Natural killer cell treated with Interleukin-12 subunit alpha and Interleukin-12 subunit beta and Interleukin-15 and Interleukin-18, amount 100 ng/mL, for 72 hours (primary cell): ENCODE data around the gene ABO. TPM values are rescaled to one million over a fixed set of nuclear protein-coding genes. Genes with fewer than 3 reads are reported as not detected.

ENCODE experiments used
- ATAC-seq, 2 donors: fragments of 150-1000 bp; cut with Tn5 transposase in 1 of 2; sonication (Bioruptor Pico), chemical (Tn5 transposase) in 1 of 2; 2 replicates each; pipeline ENCODE4 v1.10.0; 2021
- DNase-seq: peaks from one replicate; pipeline ENCODE4 v3.0.0; 2022; ENCODE audit warnings: low spot score
- H3K27ac Mint-ChIP-seq, 2 donors: 1 replicate in 1 of 2; 2 replicates in 1 of 2; pipeline ENCODE4 v1.8.0; 2022; ENCODE audit warnings: mixed read lengths in 2 of 2, mild to moderate bottlenecking in 1 of 2, moderate library complexity in 1 of 2
- H3K27me3 Mint-ChIP-seq, 2 donors: 1 replicate in 1 of 2; 2 replicates in 1 of 2; pipeline ENCODE4 v1.8.0; 2022; ENCODE audit warnings: mixed read lengths in 2 of 2
- H3K36me3 Mint-ChIP-seq: one replicate; pipeline ENCODE4 v1.8.0; 2022; ENCODE audit warnings: mixed read lengths
- H3K4me1 Mint-ChIP-seq, 2 donors: 1 replicate in 1 of 2; 2 replicates in 1 of 2; pipeline ENCODE4 v1.8.0; 2022; ENCODE audit warnings: low read depth in 2 of 2, mixed read lengths in 2 of 2, mild to moderate bottlenecking in 1 of 2
- H3K4me3 Mint-ChIP-seq: one replicate; pipeline ENCODE4 v1.8.0; 2022; ENCODE audit warnings: mixed read lengths
- H3K9me3 Mint-ChIP-seq: 2 replicates; pipeline ENCODE4 v1.8.0; 2022; ENCODE audit warnings: mixed read lengths
- total RNA-seq, 2 donors: library from RNA; stranded (reverse); gene quantifications; one replicate each; pipeline ENCODE4 v1.2.3, GENCODE V29; 2022

ABO gene
- total RNA-seq, 2 donors from 2014 or later, result 0.25 to 0.69 TPM

- peaks cover 4 to 5% of the 10 kb centered on the region in 2 donors for H3K4me1 Mint-ChIP-seq
- no peaks in the 10 kb centered on the region for H3K9me3 Mint-ChIP-seq
- H3K36me3 Mint-ChIP-seq, result no peaks in the 10 kb centered on the region
- peaks cover 18 to 54% of the 10 kb centered on the region in 2 donors for H3K27me3 Mint-ChIP-seq
- H3K4me3 Mint-ChIP-seq, result no peak overlapping the region
- ATAC-seq (no peak), DNase-seq (no peak)
- H3K27ac Mint-ChIP-seq, result no peak overlapping the region
Measured at GRCh38 chr9:133268335-133269056, 6.5 kb downstream of the ABO start.

- Mint-ChIP-seq H3K9me3 (no peaks in the 10 kb centered on the region), H3K4me1 (no peaks in the 10 kb centered on the region), H3K4me3 (no peak overlapping the region), H3K36me3 (no peaks in the 10 kb centered on the region), H3K27me3 (peaks cover 3 to 26% of the 10 kb centered on the region in 2 donors), H3K27ac (no peak overlapping the region)
- no peak for ATAC-seq
- no peak for DNase-seq
Measured at GRCh38 chr9:133264235-133264764, 10.7 kb downstream of the ABO start.

DNA sequence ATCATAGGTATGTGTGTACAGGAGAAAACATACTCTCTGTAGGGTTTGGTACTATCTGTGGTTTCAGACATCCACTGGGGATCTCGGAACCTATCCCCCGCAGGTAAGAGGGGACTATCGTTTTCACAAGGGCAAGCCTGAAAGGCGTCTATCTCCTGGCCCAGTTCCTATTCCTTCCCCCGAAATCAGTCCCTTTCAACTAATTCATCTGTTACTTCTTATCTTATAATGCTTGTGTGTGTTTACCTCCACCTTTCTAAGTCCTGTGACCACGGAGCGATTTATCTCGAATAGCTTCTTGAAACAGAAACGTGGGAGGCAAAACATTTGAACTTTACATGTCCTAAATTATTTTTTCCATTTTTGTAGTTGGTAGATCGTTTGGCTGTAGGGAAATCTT, 11.4 kb downstream of the ABO start:
- no peaks in the 10 kb centered on the region for H3K36me3 Mint-ChIP-seq
- DNase-seq (no peak), ATAC-seq (no peak)
- no peaks in the 10 kb centered on the region for H3K4me1 Mint-ChIP-seq
- H3K9me3 Mint-ChIP-seq, result no peaks in the 10 kb centered on the region
- H3K27me3 Mint-ChIP-seq, result peaks cover 3 to 25% of the 10 kb centered on the region in 2 donors
- H3K4me3 Mint-ChIP-seq, result no peak overlapping the region
- no peak overlapping the region for H3K27ac Mint-ChIP-seq

DNA sequence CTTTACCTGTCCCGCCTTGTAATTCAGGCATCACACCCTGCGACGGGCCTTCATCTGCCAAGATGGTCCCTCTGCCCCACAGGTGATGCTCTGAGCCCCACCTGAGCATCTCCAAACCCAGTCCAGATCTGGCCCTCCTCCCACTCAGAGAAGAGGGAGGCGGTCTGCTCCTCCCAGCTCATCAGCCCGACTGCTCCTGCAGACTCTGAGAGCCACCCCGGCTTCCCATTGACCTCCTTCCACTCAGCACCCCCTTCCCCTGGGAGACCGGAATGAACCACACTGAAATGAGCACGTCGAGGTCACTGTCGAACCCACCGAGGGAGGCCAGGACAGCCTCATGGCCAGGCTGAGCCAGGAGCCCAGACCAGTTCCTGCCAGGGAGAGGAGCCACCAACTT, 12.8 kb downstream of the ABO start:
- no peaks in the 10 kb centered on the region for H3K4me1 Mint-ChIP-seq
- ATAC-seq (no peak), DNase-seq (no peak)
- no peaks in the 10 kb centered on the region for H3K9me3 Mint-ChIP-seq
- H3K36me3 Mint-ChIP-seq, result no peaks in the 10 kb centered on the region
- peaks cover 0 to 18% of the 10 kb centered on the region in 2 donors for H3K27me3 Mint-ChIP-seq
- no peak overlapping the region for H3K27ac Mint-ChIP-seq
- no peak overlapping the region for H3K4me3 Mint-ChIP-seq

DNA sequence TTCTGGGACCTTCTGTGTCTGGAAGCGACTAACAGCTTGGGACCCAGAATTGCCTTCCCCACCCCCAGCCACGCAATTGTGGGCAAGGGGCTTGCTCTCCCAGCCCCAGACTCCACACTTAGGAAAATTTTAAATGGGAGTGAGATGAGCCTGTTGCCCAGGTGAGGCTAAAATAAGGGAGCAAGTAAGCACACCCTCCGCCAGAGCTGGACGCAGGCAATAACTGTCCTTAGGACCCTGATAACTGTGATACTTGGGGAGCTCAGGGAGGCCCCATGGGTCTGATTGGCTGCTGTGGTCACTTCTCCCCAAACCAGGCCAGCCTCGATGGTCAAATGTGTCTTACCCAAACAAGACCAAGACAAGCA, 13.3 kb downstream of the ABO start:
- no peak for ATAC-seq
- H3K9me3 Mint-ChIP-seq, result no peaks in the 10 kb centered on the region
- peaks cover 0 to 13% of the 10 kb centered on the region in 2 donors for H3K27me3 Mint-ChIP-seq
- DNase-seq, result no peak
- no peaks in the 10 kb centered on the region for H3K36me3 Mint-ChIP-seq
- H3K27ac Mint-ChIP-seq, result no peak overlapping the region
- H3K4me1 Mint-ChIP-seq, result peaks cover 0 to 2% of the 10 kb centered on the region in 2 donors
- no peak overlapping the region for H3K4me3 Mint-ChIP-seq

GRCh38 chr9:133261103-133261752, 13.8 kb downstream of the ABO start:
- Mint-ChIP-seq H3K27ac (no peak overlapping the region), H3K4me1 (peaks cover 0 to 5% of the 10 kb centered on the region in 2 donors), H3K9me3 (no peaks in the 10 kb centered on the region), H3K36me3 (no peaks in the 10 kb centered on the region), H3K4me3 (no peak overlapping the region), H3K27me3 (peaks cover 2 to 11% of the 10 kb centered on the region in 2 donors)
- no peak for ATAC-seq
- no peak for DNase-seq

DNA sequence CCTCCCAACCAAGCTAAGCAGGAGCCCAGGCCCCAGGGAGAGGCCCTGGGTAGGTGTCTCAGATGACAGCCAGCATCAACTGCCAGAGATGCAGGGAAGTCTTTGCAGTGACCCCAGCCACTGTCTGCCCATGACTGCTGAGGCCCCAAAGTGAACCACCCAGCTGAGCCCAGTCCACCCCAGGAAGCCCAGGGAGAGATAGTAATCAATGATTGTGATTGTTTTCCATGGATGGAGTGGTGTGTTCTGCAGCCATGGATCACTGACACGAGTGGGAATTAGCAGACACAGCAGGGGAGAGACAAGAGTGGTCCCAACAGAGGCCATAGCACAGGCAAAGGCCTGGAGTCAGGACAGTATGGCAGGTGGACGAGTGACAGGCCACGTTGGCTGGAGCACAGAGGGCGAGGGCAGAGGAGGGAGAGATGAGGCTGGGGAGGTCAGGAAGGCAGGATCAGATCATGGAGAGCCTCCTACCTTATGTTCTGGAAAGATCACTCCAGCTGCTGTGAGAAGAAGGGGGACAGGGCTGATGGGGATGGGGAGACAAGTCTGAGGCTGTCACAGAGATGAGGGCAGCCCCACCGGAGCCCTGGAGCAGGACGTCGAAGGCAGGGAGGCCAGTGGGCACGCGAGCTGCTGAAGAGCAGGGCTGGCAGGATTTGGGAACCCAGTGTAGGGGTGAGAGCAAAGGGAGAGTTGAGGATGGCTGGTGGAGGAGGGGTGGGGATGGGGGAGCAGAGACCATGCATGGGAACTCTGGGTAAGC, 14.5 kb downstream of the ABO start:
- Mint-ChIP-seq H3K4me1 (peaks cover 0 to 5% of the 10 kb centered on the region in 2 donors), H3K27me3 (peaks cover 2 to 11% of the 10 kb centered on the region in 2 donors), H3K36me3 (no peaks in the 10 kb centered on the region), H3K9me3 (no peaks in the 10 kb centered on the region), H3K27ac (no peak overlapping the region), H3K4me3 (no peak overlapping the region)
- no peak for DNase-seq
- ATAC-seq, result no peak

- no peak overlapping the region for H3K4me3 Mint-ChIP-seq
- peaks cover 0 to 5% of the 10 kb centered on the region in 2 donors for H3K4me1 Mint-ChIP-seq
- H3K27ac Mint-ChIP-seq, result no peak overlapping the region
- H3K27me3 Mint-ChIP-seq, result peaks cover under 1 to 2% of the 10 kb centered on the region in 2 donors
- H3K36me3 Mint-ChIP-seq, result no peaks in the 10 kb centered on the region
- no peaks in the 10 kb centered on the region for H3K9me3 Mint-ChIP-seq
- DNase-seq (no peak), ATAC-seq (no peak)
Measured at GRCh38 chr9:133258061-133259015, 16.7 kb downstream of the ABO start.

GRCh38 chr9:133257465-133257956, 17.5 kb downstream of the ABO start:
- ATAC-seq, result no peak
- no peak overlapping the region for H3K27ac Mint-ChIP-seq
- no peak for DNase-seq
- H3K9me3 Mint-ChIP-seq, result no peaks in the 10 kb centered on the region
- H3K4me1 Mint-ChIP-seq, result peaks cover 0 to 5% of the 10 kb centered on the region in 2 donors
- H3K36me3 Mint-ChIP-seq, result no peaks in the 10 kb centered on the region
- H3K27me3 Mint-ChIP-seq, result peaks cover 0 to 2% of the 10 kb centered on the region in 2 donors
- H3K4me3 Mint-ChIP-seq, result no peak overlapping the region

DNA sequence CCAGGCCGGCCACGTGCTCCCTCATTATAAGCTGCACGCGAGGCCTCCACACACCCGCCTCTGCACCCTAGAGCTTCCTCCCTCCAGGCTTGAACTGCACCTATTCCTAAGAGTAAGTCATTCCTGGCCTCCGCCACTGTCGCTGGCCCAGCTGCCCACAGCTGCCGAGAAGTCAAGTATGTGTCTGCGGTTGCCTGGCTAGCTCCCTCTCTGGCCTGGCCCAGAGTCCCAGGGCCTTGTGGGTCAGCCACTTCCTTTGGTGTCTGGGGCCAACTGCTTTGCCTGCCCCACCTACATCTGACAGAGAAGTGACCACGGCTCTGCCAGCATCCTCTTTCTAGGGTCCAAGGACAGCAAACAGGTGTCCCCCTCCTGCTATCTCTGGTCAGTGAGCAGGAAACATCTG, 18.3 kb downstream of the ABO start:
- Mint-ChIP-seq H3K9me3 (no peaks in the 10 kb centered on the region), H3K4me3 (no peak overlapping the region), H3K4me1 (peaks cover 0 to 5% of the 10 kb centered on the region in 2 donors), H3K27me3 (peaks cover 0 to 2% of the 10 kb centered on the region in 2 donors), H3K27ac (no peak overlapping the region), H3K36me3 (no peaks in the 10 kb centered on the region)
- ATAC-seq (peak; percentile 54 to 76), DNase-seq (peak; percentile 61)

GRCh38 chr9:133256136-133256461, 18.9 kb downstream of the ABO start:
- H3K9me3 Mint-ChIP-seq, result no peaks in the 10 kb centered on the region
- H3K27ac Mint-ChIP-seq, result no peak overlapping the region
- H3K27me3 Mint-ChIP-seq, result peaks cover 0 to 2% of the 10 kb centered on the region in 2 donors
- no peak overlapping the region for H3K4me3 Mint-ChIP-seq
- peaks cover 0 to 5% of the 10 kb centered on the region in 2 donors for H3K4me1 Mint-ChIP-seq
- DNase-seq, result no peak
- no peaks in the 10 kb centered on the region for H3K36me3 Mint-ChIP-seq
- no peak for ATAC-seq

- Mint-ChIP-seq H3K27me3 (peaks cover 1 to 2% of the 10 kb centered on the region in 2 donors), H3K4me3 (no peak overlapping the region), H3K4me1 (peaks cover 0 to 5% of the 10 kb centered on the region in 2 donors), H3K9me3 (no peaks in the 10 kb centered on the region), H3K27ac (no peak overlapping the region), H3K36me3 (no peaks in the 10 kb centered on the region)
- no peak for ATAC-seq
- no peak for DNase-seq
Measured at GRCh38 chr9:133255371-133256135, 19.4 kb downstream of the ABO start.
